Measurements from ENCODE around the gene PSMA7.

The PSMA7 gene

DNA sequence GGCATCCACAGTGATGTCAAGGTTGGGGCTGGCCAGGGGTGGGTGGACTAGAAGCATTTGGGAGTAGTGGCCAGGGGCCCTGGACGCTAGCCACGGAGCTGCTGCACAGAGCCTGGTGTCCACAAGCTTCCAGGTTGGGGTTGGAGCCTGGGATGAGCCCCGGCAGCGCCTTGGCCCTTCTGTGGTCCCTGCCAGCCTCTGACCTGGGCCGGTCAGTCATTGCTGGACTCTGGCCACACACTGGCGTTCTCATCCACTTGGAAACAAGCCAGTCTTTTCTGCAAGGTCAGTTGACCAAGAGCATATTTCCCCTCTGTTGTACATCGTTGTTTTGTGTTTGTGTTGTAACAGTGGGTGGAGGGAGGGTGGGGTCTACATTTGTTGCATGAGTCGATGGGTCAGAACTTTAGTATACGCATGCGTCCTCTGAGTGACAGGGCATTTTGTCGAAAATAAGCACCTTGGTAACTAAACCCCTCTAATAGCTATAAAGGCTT is 8.4 kb downstream of the PSMA7 start:
- no peak for FAIRE-seq
- TF ChIP-seq TAF1 (IDR thresholded peaks at IDR 0.05; ENCODE audit: low read depth, low read length): no peak
- no peak for TF ChIP-seq SPI1 (IDR thresholded peaks at IDR 0.05; ENCODE audit: low read depth, low read length)
- TF ChIP-seq POU2F2 (IDR thresholded peaks at IDR 0.05; ENCODE audit: low read depth, low read length): no peak
- peak; percentile 53; the same call in 1 of the 2 replicates for TF ChIP-seq POLR2AphosphoS5 (IDR thresholded peaks at IDR 0.05; ENCODE audit: low read depth, low read length)
- TF ChIP-seq PAX5 (IDR thresholded peaks at IDR 0.05; ENCODE audit: insufficient read depth, low read length, severe bottlenecking): no peak
- peak; percentile 38; the same call in 1 of the 2 replicates for TF ChIP-seq POLR2A (IDR thresholded peaks at IDR 0.05; ENCODE audit: low read depth, low read length)
- DNase-seq (ENCODE audit: insufficient read length, low spot score): no peak

DNA sequence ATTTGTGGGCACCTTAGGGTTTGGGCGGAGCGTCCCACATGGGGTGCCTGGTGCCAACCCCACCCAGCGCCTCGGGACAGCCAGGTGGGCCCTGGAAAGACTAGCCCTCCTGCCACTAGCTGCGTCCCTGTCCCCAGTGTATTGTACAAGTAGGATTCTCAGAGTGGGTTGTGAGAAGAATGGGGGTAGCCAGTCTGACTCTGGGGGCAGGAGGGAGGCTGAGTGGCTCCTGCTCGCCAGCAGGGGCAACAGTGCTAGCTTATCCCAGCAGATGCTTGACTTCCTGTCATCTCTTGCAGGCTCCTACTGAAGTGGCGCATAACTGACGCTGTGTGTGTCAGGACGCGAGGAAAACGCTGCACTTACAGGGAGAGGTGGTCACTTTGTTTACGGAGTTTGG is 9.3 kb downstream of the PSMA7 start:
- no peak for FAIRE-seq
- TF ChIP-seq POLR2AphosphoS5 (IDR thresholded peaks at IDR 0.05; ENCODE audit: low read depth, low read length) (peak; percentile 10; the same call in 1 of the 2 replicates), TAF1 (IDR thresholded peaks at IDR 0.05; ENCODE audit: low read depth, low read length) (no peak), PAX5 (IDR thresholded peaks at IDR 0.05; ENCODE audit: insufficient read depth, low read length, severe bottlenecking) (no peak), POLR2A (IDR thresholded peaks at IDR 0.05; ENCODE audit: low read depth, low read length) (no peak)
- DNase-seq (ENCODE audit: insufficient read length, low spot score): peak; percentile 50

DNA sequence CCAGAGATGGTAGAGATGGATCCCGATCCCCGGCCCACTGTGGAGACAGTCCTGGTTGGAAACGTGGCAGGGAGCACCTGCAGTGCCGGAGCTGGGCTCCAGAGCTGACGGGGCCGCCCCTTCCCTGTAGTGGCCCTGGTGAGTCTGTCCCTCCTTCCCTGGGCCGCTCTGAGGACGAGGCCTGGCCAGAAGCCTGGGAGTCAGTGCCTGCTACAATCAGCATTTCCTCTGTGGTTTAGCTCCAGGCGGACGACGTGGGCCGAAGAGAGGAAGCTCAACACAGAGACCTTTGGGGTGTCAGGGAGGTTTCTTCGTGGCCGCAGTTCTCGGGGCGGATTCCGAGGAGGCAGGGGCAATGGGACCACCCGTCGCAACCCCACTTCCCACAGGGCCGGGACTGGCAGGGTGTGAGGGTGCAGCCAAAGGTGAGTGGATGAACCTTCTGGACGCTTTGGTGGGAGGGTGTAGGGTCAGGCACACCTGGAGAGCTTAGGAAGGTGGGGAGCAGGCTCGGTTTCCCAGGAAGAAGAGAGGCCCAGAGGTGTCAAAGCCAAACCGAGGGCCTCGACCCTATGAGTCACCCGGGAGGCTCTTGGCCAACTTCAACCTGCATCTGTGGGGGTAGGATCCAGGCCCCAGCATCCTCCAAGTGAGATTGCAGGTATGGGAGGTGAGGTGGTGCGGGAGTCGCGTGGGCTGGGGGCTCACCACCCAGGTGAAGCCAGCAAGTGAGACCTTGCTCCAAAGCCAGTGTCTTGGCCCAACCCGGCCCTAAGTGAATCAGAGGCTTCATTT is 9.9 kb downstream of the PSMA7 start:
- DNase-seq (ENCODE audit: insufficient read length, low spot score) (no peak), FAIRE-seq (no peak)

DNA sequence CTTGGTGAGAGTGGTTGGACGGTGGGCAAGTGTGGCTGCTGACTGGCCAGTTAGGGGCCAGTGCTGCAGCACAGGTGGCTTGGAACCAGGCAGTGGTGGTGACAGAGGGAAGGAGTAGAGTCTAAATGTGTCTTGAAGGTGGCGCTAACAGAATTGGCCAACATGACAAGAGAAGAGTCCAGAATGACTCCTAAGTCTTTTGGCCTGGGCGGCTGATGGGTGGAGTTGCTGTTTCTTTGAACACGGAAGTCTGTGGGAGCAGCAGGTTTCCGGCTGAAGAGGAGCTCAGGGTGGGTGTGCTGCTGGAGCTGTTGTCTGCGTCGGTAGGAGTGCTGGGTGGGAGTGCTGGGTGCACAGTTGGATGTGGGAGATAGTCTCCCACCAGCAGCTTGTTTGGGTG is 10.8 kb downstream of the PSMA7 start:
- FAIRE-seq (no peak), DNase-seq (ENCODE audit: insufficient read length, low spot score) (no peak)
- TF ChIP-seq SPI1 (IDR thresholded peaks at IDR 0.05; ENCODE audit: low read depth, low read length): no peak
- no peak for TF ChIP-seq TAF1 (IDR thresholded peaks at IDR 0.05; ENCODE audit: low read depth, low read length)
- TF ChIP-seq POLR2A (IDR thresholded peaks at IDR 0.05; ENCODE audit: low read depth, low read length): no peak
- TF ChIP-seq PAX5 (IDR thresholded peaks at IDR 0.05; ENCODE audit: insufficient read depth, low read length, severe bottlenecking): no peak
- TF ChIP-seq POU2F2 (IDR thresholded peaks at IDR 0.05; ENCODE audit: low read depth, low read length): no peak
- no peak for TF ChIP-seq POLR2AphosphoS5 (IDR thresholded peaks at IDR 0.05; ENCODE audit: low read depth, low read length)

More for the DNA sequence above, 9.9 kb downstream of the PSMA7 start:
- TF ChIP-seq SPI1 (IDR thresholded peaks at IDR 0.05; ENCODE audit: low read depth, low read length) (no peak), POLR2A (IDR thresholded peaks at IDR 0.05; ENCODE audit: low read depth, low read length) (no peak), POLR2AphosphoS5 (IDR thresholded peaks at IDR 0.05; ENCODE audit: low read depth, low read length) (no peak), PAX5 (IDR thresholded peaks at IDR 0.05; ENCODE audit: insufficient read depth, low read length, severe bottlenecking) (no peak), TAF1 (IDR thresholded peaks at IDR 0.05; ENCODE audit: low read depth, low read length) (no peak), POU2F2 (IDR thresholded peaks at IDR 0.05; ENCODE audit: low read depth, low read length) (no peak)

DNA sequence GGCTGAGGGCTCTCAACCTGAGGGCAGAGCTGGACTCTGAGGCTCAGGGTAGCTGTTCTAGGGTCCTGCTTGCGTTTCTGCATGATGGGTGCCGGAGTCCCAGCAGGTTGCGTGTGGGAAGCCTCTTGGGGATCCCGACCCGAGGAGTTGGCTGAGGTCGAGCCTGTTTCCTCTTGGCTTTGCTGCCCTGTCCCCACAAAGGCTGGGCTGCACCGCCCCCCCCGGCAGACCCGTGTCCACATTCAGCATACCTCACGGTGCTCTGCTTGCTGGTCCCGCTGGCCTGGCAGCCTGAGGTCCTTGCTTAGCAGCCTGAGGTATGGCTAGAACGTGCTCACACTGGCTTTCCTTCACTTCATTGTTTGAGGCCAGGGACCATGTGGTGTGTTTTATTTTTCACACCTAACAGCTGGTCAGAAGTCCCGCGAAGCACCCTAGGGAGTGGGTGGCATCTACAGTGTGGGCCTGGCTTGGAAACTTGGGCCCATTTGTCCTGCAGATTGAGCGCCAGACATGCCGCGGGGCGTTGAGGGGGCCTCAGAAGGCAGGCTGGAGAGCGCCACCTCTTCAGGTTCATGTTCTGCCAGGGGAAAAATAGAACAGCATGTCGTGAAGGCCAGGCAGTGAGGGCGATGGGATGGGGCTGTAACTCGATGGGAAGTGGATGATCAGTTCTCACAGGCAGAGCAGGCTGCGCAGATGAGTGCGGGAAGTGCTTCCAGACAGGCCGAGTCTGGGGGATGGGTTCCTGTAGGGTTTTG is 11.5 kb downstream of the PSMA7 start:
- TF ChIP-seq SPI1 (IDR thresholded peaks at IDR 0.05; ENCODE audit: low read depth, low read length): no peak
- no peak for TF ChIP-seq POU2F2 (IDR thresholded peaks at IDR 0.05; ENCODE audit: low read depth, low read length)
- no peak for TF ChIP-seq POLR2AphosphoS5 (IDR thresholded peaks at IDR 0.05; ENCODE audit: low read depth, low read length)
- TF ChIP-seq POLR2A (IDR thresholded peaks at IDR 0.05; ENCODE audit: low read depth, low read length): no peak
- TF ChIP-seq TAF1 (IDR thresholded peaks at IDR 0.05; ENCODE audit: low read depth, low read length): no peak
- no peak for TF ChIP-seq PAX5 (IDR thresholded peaks at IDR 0.05; ENCODE audit: insufficient read depth, low read length, severe bottlenecking)
- DNase-seq (ENCODE audit: insufficient read length, low spot score): no peak
- no peak for FAIRE-seq

DNA sequence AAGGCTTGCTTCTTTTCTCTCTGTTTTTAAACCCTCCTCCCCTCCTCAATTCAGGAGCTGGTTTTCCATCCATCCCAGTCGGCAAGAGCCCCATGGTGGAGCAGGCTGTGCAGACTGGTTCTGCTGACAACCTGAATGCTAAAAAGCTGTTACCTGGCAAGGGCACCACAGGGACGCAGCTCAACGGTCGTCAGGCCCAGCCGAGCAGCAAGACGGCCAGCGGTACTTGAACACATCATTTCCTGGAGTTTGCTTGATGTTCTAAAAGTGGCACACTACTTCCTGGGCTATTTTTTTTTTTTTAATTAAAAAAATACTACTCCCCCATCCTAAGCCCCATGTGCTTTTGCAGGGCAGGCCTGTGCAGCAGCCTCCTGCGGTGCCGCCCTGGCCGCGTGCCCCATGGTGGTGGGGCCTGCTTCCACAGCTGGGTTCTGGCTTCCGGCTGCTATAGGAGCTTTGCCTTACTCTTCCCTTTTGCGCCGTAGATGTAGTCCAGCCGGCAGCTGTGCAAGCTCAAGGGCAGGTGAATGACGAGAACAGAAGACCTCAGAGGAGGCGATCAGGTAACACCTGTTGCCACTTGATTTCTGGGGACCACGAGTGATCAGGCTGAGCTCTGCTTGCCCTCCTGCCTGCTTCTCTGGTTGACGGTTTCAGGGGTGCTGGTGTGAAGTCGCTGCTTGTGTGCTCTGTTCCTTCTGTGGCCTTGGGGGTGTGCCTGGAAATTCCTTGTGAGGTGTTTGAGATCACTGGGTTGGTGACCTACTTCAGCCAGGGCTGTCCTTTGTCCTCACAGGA is 13.3 kb downstream of the PSMA7 start:
- DNase-seq (ENCODE audit: insufficient read length, low spot score) (no peak), FAIRE-seq (no peak)
- TF ChIP-seq POLR2A (IDR thresholded peaks at IDR 0.05; ENCODE audit: low read depth, low read length) (no peak), TAF1 (IDR thresholded peaks at IDR 0.05; ENCODE audit: low read depth, low read length) (no peak), SPI1 (IDR thresholded peaks at IDR 0.05; ENCODE audit: low read depth, low read length) (no peak), PAX5 (IDR thresholded peaks at IDR 0.05; ENCODE audit: insufficient read depth, low read length, severe bottlenecking) (no peak), POU2F2 (IDR thresholded peaks at IDR 0.05; ENCODE audit: low read depth, low read length) (no peak), POLR2AphosphoS5 (IDR thresholded peaks at IDR 0.05; ENCODE audit: low read depth, low read length) (no peak)

DNA sequence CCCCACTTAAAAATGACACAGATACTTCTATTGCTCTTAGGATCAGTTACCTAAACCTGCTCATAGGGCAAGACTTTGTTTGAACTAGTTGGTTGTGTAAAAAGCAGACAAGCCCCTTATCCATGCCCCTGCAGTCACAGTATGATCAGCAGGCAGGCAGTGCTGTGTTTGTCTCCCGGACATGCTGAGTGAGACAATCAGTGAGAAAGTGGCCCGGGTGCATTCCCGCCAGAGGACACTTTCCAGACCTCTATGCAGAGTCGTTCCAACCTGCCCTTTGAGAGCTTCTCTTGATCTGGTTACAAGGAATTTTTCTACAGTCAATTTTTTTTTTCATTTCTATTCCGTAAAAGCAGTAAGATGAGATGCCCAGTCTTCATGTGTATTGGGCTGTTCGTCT is 14.7 kb downstream of the PSMA7 start:
- DNase-seq (ENCODE audit: insufficient read length, low spot score) (no peak), FAIRE-seq (no peak)
- TF ChIP-seq POU2F2 (IDR thresholded peaks at IDR 0.05; ENCODE audit: low read depth, low read length) (no peak), SPI1 (IDR thresholded peaks at IDR 0.05; ENCODE audit: low read depth, low read length) (no peak), POLR2AphosphoS5 (IDR thresholded peaks at IDR 0.05; ENCODE audit: low read depth, low read length) (no peak), PAX5 (IDR thresholded peaks at IDR 0.05; ENCODE audit: insufficient read depth, low read length, severe bottlenecking) (no peak), TAF1 (IDR thresholded peaks at IDR 0.05; ENCODE audit: low read depth, low read length) (no peak)

DNA sequence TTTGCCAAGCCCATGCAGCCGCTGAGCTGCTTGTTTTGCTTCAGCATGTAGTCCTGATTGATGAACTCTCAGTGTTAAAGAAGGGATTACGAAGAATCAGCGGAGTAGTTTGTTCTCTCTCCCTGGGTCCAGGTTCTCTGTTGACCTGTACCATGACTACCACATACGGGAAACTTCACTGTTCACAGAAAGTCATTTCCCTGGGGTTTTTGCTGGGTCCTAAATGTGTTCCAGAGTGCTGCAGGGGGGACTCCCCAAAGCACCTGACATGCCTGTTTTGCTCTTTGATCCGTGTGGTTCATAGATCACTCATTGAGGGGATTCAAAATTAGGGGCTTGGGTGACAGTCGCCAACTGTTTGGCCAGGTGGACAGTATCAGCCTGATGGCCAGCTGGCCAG is 15.4 kb downstream of the PSMA7 start:
- TF ChIP-seq POU2F2 (IDR thresholded peaks at IDR 0.05; ENCODE audit: low read depth, low read length) (no peak), POLR2AphosphoS5 (IDR thresholded peaks at IDR 0.05; ENCODE audit: low read depth, low read length) (no peak), POLR2A (IDR thresholded peaks at IDR 0.05; ENCODE audit: low read depth, low read length) (no peak), TAF1 (IDR thresholded peaks at IDR 0.05; ENCODE audit: low read depth, low read length) (no peak), PAX5 (IDR thresholded peaks at IDR 0.05; ENCODE audit: insufficient read depth, low read length, severe bottlenecking) (no peak), SPI1 (IDR thresholded peaks at IDR 0.05; ENCODE audit: low read depth, low read length) (no peak)
- no peak for FAIRE-seq

More for the DNA sequence above, 15.4 kb downstream of the PSMA7 start:
- no peak for DNase-seq (ENCODE audit: insufficient read length, low spot score)
